ENCODE results near the gene DBNDD1.
"Not testable (repeated sequence)": the region's sequence is repeated elsewhere in the genome, so short reads cannot be mapped to it uniquely, and the experiment has no call there.

Gene DBNDD1

DNA sequence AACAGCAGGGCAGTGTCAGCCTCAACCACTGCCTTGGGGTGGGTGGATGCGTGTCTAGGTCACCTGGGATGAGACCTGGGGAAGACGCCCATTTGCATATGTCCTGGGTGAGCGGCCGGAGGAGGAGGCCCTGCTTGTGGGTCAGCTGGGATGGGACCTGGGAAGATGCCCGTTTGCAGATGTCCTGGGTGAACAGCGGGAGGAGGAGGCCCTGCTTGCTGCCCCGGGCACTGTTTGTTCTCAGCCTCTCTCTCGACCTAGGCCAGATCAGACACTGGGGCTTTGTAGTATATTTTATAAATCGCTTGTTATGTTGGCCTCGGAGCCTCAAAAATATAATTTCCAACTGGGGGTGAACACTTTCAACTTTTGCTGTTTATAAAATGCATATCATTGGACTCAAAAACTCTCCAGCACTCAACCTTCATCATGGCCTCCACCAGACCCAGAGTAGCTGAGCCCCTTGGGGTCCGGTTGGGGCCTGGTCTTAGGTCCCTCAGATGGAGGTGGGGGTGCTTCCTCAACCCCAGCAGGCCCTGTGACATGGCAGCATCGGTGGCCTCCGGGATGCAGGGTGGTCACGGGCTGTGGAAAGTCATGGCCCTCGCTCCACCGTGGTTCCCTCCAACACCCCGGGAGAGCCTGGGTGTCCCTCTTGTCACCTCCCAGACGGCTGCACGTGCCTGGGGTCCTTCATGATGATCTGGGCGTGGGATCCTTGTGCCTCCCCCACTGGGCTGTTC, 17.3 kb downstream of the DBNDD1 start:
- H3K4me3 ChIP-seq: no peak overlapping the region
- no peak overlapping the region for H3K27ac ChIP-seq
- no peaks in the 10 kb centered on the region for H3K27me3 ChIP-seq
- H3K4me1 ChIP-seq: no peaks in the 10 kb centered on the region
- TF ChIP-seq, protein P1, sequence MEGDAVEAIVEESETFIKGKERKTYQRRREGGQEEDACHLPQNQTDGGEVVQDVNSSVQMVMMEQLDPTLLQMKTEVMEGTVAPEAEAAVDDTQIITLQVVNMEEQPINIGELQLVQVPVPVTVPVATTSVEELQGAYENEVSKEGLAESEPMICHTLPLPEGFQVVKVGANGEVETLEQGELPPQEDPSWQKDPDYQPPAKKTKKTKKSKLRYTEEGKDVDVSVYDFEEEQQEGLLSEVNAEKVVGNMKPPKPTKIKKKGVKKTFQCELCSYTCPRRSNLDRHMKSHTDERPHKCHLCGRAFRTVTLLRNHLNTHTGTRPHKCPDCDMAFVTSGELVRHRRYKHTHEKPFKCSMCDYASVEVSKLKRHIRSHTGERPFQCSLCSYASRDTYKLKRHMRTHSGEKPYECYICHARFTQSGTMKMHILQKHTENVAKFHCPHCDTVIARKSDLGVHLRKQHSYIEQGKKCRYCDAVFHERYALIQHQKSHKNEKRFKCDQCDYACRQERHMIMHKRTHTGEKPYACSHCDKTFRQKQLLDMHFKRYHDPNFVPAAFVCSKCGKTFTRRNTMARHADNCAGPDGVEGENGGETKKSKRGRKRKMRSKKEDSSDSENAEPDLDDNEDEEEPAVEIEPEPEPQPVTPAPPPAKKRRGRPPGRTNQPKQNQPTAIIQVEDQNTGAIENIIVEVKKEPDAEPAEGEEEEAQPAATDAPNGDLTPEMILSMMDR (IDR thresholded peaks at IDR 0.05): no peak
- H3K36me3 ChIP-seq: peaks cover 0 to 28% (median 11%) of the 10 kb centered on the region in 3 donors
- H3K9me3 ChIP-seq: no peaks in the 10 kb centered on the region
- intact Hi-C loops (cut with DNase I; ENCODE audit: low total_unique reads): no loop called here
- no peak for DNase-seq

DNA sequence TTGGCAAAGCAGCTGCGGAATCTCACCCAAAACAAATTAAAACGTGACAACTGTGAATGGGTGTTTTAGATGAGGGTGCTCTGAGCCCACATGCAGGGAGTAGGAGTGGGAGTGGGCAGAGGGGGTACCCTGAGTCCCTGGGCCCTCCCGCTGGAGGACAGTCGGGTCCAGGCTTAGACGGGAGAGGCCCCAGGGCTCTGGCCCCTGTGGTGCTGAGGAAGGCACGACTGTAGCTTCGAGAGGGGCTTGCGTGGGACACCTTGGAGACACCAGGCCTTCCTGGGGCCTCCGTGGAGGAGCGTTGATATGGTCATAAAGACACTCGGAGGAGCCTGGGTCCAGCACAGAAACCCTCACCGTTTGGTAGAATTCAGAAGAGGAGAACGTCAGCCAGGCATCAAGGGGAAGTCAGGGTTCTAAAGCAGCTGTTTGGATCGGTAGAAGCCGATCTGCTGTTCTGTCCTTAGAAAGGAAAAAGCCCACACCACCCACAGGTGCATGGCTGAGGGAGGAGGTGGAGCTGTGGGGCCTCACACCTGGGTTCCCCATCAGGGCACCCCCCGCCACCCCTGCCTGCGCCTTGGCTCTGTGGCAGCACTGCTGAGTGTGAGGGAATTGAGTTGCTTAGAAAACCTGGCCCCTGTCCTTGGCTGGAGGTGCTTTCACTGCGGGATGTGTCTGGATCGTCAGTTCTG, 18.4 kb downstream of the DBNDD1 start:
- no peak overlapping the region for H3K27ac ChIP-seq
- no peaks in the 10 kb centered on the region for H3K9me3 ChIP-seq
- TF ChIP-seq, protein P1 (IDR thresholded peaks at IDR 0.05): no peak
- no peak overlapping the region for H3K4me3 ChIP-seq
- H3K4me1 ChIP-seq: no peaks in the 10 kb centered on the region
- H3K36me3 ChIP-seq: peaks cover 0 to 28% (median 11%) of the 10 kb centered on the region in 3 donors
- no peaks in the 10 kb centered on the region for H3K27me3 ChIP-seq
- intact Hi-C loops (cut with DNase I; ENCODE audit: low total_unique reads): no loop called here
- no peak for DNase-seq

DNA sequence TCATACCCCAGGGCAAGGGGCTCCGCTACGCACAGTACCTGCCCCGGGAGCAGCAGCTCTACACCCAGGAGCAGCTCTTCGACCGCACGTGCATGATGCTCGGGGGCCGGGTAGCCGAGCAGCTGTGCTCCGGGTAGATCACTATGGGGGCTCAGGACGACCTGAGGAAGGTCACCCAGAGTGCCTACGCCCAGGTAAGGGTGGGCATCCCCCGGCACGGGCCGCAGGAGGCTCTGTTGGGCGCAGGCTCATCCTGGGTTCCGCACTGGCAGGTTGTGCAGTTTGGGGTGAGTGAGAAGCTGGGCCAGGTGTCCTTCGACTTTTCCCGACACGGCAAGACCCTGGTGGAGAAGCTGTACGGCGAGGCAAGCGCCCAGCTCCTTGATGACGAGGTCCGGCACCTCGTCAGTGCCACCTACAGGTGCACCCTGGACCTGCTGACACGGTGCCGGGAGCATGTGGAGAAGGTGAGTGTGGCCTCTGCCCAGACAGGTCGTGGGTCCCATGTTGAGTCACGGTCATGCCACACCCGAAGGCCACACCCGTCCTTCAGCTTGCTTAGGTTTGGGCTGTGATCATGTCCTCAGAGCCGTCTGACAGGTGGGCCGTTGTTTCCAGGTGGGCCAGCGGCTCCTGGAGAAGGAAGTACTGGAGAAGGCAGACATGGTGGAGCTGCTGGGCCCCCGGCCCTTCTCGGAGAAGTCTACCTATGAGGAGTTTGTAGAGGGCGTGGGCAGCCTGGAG, 19.3 kb downstream of the DBNDD1 start:
- TF ChIP-seq, protein P1 (IDR thresholded peaks at IDR 0.05): no peak
- Histone ChIP-seq H3K4me3 (no peak overlapping the region), H3K36me3 (peaks cover 0 to 30% (median 13%) of the 10 kb centered on the region in 3 donors), H3K27ac (no peak overlapping the region), H3K9me3 (no peaks in the 10 kb centered on the region), H3K4me1 (no peaks in the 10 kb centered on the region), H3K27me3 (no peaks in the 10 kb centered on the region)
- intact Hi-C loops (cut with DNase I; ENCODE audit: low total_unique reads): no loop called here
- DNase-seq: no peak

DNA sequence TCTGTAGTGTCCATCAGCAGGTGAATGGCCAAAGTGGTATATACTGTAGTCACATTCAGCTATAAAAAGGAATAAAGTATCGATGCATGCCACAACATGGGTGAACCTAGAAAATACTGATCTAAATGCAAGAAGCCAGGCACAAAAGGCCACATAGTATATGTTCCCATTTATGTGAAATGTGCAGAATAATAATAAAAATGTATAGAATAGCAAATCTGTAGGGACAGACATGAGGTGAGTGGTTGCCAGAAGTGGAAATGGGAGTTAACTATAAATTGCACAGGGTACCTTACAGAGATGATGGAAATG, 23.1 kb downstream of the DBNDD1 start:
- Histone ChIP-seq H3K9me3 (no peaks in the 10 kb centered on the region), H3K4me3 (no peak overlapping the region), H3K36me3 (peaks cover 17 to 69% (median 51%) of the 10 kb centered on the region in 3 donors), H3K27me3 (no peaks in the 10 kb centered on the region), H3K4me1 (no peaks in the 10 kb centered on the region), H3K27ac (peak overlapping the region in 1 of 2 donors; percentile 41)
- no peak for DNase-seq
- intact Hi-C loops (cut with DNase I; ENCODE audit: low total_unique reads): no loop called here
- TF ChIP-seq, protein P1 (IDR thresholded peaks at IDR 0.05): no peak

DNA sequence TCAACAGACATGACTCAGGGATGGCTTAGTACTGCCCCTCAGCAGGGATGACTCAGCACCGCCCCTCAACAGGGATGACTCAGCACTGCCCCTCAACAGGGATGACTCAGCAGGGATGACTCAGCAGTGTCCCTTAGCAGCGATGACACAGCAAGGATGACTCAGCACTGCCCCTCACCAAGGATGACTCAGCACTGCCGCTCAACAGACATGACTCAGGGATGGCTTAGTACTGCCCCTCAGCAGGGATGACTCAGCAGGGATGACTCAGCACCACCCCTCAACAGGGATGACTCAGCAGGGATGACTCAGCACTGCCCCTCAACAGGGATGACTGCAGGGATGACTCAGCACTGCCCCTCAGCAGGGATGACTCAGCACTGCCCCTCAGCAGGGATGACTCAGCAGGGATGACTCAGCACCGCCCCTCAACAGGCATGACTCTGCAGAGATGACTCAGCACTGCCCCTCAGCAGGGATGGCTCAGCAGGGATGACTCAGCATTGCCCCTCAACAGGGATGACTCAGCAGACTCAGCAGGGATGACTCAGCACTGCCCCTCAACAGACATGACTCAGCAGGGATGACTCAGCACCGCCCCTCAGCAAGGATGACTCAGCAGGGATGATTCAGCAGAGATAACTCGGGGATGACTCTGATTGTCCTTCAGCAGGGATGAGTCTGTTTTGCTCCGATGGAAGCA, 23.6 kb downstream of the DBNDD1 start:
- DNase-seq; H3K9me3 ChIP-seq; H3K4me1 ChIP-seq; H3K4me3 ChIP-seq; intact Hi-C loops (cut with DNase I; ENCODE audit: low total_unique reads); H3K27me3 ChIP-seq: not testable (repeated sequence)
- Histone ChIP-seq H3K27ac (peak overlapping the region in 1 of 2 donors; percentile 41), H3K36me3 (peaks cover 17 to 72% (median 56%) of the 10 kb centered on the region in 3 donors)

DNA sequence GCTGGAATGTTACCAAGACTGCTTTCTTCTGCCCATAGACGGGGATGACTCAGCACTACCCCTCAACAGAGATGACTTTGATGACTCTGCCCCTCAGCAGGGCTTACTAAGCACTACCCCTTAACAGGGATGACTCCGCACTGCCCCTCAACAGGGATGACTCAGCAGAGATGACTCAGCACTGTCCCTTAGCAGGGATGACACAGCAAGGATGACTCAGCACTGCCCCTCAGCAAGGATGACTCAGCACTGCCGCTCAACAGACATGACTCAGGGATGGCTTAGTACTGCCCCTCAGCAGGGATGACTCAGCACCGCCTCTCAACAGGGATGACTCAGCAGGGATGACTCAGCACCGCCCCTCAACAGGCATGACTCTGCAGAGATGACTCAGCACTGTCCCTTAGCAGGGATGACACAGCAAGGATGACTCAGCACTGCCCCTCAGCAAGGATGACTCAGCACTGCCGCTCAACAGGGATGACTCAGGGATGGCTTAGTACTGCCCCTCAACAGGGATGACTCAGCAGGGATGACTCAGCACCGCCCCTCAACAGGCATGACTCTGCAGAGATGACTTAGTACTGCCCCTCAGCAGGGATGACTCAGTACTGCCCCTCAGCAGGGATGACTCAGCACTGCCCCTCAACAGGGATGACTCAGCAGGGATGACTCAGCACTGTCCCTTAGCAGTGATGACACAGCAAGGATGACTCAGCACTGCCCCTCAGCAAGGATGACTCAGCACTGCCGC, 24.4 kb downstream of the DBNDD1 start:
- H3K27ac ChIP-seq: peak overlapping the region in 1 of 2 donors; percentile 41
- H3K4me3 ChIP-seq; DNase-seq; intact Hi-C loops (cut with DNase I; ENCODE audit: low total_unique reads); H3K9me3 ChIP-seq; H3K4me1 ChIP-seq; H3K27me3 ChIP-seq: not testable (repeated sequence)
- peaks cover 17 to 72% (median 55%) of the 10 kb centered on the region in 3 donors for H3K36me3 ChIP-seq

All from tibial artery (tissue), 4 donors.